ENCODE measurements around the gene U2AF1L4. TPM values are rescaled to one million over a fixed set of nuclear protein-coding genes. Genes with fewer than 3 reads are reported as not detected.

The U2AF1L4 gene
- total RNA-seq, 1 experiment from 2014 or later, result 24.6 TPM

GRCh38 chr19:35789978-35790944 lies 45.0 kb upstream of the U2AF1L4 start:
- no peak for TF ChIP-seq CTCF (IDR thresholded peaks at IDR 0.05; ENCODE audit: insufficient read depth in 1 of 2, low read depth in 1 of 2, low read length in 1 of 2, severe bottlenecking in 1 of 2, unreplicated experiment in 1 of 2)
- ChIA-PET CTCF (interaction anchor here (0.6 kb wide), 1 partner anchor 24 kb away, joined by 5 read pairs; no protein-coding TSS in a partner anchor), POLR2A (no interaction called here)
- Histone ChIP-seq H3K9me3 (no peaks in the 10 kb centered on the region), H3K4me3 (ENCODE audit: low read depth, low read length) (no peak overlapping the region), H3K4me1 (no peaks in the 10 kb centered on the region), H3K27me3 (replicated peaks; ENCODE audit: control insufficient read depth, insufficient read depth, low read length) (no peaks in the 10 kb centered on the region), H3K36me3 (ENCODE audit: control insufficient read depth, insufficient read depth, low read length) (no peaks in the 10 kb centered on the region)
- Mint-ChIP-seq H3K36me3 (ENCODE audit: insufficient read depth, unreplicated experiment) (peaks cover 5% of the 10 kb centered on the region), H3K9me3 (ENCODE audit: unreplicated experiment) (no peaks in the 10 kb centered on the region), H3K27ac (ENCODE audit: unreplicated experiment) (no peak overlapping the region), H3K27me3 (ENCODE audit: insufficient read depth, unreplicated experiment) (peaks cover 5% of the 10 kb centered on the region), H3K4me3 (ENCODE audit: unreplicated experiment) (no peak overlapping the region), H3K4me1 (ENCODE audit: low read depth, unreplicated experiment) (no peaks in the 10 kb centered on the region)
- intact Hi-C loops (cut with micrococcal nuclease; ENCODE audit: unreplicated experiment), result no loop called here
- BruUV-seq (replicated peaks), result no TSS peak
- no peak for DNase-seq

- H3K4me1 ChIP-seq, result no peaks in the 10 kb centered on the region
- TF ChIP-seq CTCF (IDR thresholded peaks at IDR 0.05; ENCODE audit: insufficient read depth in 1 of 2, low read depth in 1 of 2, low read length in 1 of 2, severe bottlenecking in 1 of 2, unreplicated experiment in 1 of 2), result no peak
- H3K4me3 ChIP-seq (ENCODE audit: low read depth, low read length), result no peak overlapping the region
- H3K27me3 ChIP-seq (replicated peaks; ENCODE audit: control insufficient read depth, insufficient read depth, low read length), result no peaks in the 10 kb centered on the region
- no TSS peak for BruUV-seq (replicated peaks)
- Mint-ChIP-seq H3K9me3 (ENCODE audit: unreplicated experiment) (no peaks in the 10 kb centered on the region), H3K4me1 (ENCODE audit: low read depth, unreplicated experiment) (no peaks in the 10 kb centered on the region), H3K4me3 (ENCODE audit: unreplicated experiment) (no peak overlapping the region), H3K36me3 (ENCODE audit: insufficient read depth, unreplicated experiment) (peaks cover 5% of the 10 kb centered on the region), H3K27me3 (ENCODE audit: insufficient read depth, unreplicated experiment) (peaks cover 5% of the 10 kb centered on the region), H3K27ac (ENCODE audit: unreplicated experiment) (no peak overlapping the region)
- no peaks in the 10 kb centered on the region for H3K36me3 ChIP-seq (ENCODE audit: control insufficient read depth, insufficient read depth, low read length)
- intact Hi-C loops (cut with micrococcal nuclease; ENCODE audit: unreplicated experiment), result no loop called here
- ChIA-PET POLR2A (interaction anchor here (0.6 kb wide), 1 partner anchor 1672 kb away, joined by 13 read pairs; no protein-coding TSS in a partner anchor), CTCF (no interaction called here)
- no peak for DNase-seq
- no peaks in the 10 kb centered on the region for H3K9me3 ChIP-seq
Measured at GRCh38 chr19:35789195-35789977, 44.2 kb upstream of the U2AF1L4 start.

GRCh38 chr19:35788205-35788960 lies 43.2 kb upstream of the U2AF1L4 start:
- DNase-seq, result no peak
- Histone ChIP-seq H3K27me3 (replicated peaks; ENCODE audit: control insufficient read depth, insufficient read depth, low read length) (no peaks in the 10 kb centered on the region), H3K4me1 (no peaks in the 10 kb centered on the region), H3K36me3 (ENCODE audit: control insufficient read depth, insufficient read depth, low read length) (no peaks in the 10 kb centered on the region), H3K4me3 (ENCODE audit: low read depth, low read length) (no peak overlapping the region), H3K9me3 (no peaks in the 10 kb centered on the region)
- BruUV-seq (replicated peaks), result no TSS peak
- intact Hi-C loops (cut with micrococcal nuclease; ENCODE audit: unreplicated experiment), result no loop called here
- TF ChIP-seq CTCF (IDR thresholded peaks at IDR 0.05; ENCODE audit: insufficient read depth in 1 of 2, low read depth in 1 of 2, low read length in 1 of 2, severe bottlenecking in 1 of 2, unreplicated experiment in 1 of 2), result no peak
- Mint-ChIP-seq H3K4me3 (ENCODE audit: unreplicated experiment) (no peak overlapping the region), H3K9me3 (ENCODE audit: unreplicated experiment) (no peaks in the 10 kb centered on the region), H3K27me3 (ENCODE audit: insufficient read depth, unreplicated experiment) (peaks cover 3% of the 10 kb centered on the region), H3K4me1 (ENCODE audit: low read depth, unreplicated experiment) (peaks cover 2% of the 10 kb centered on the region), H3K27ac (ENCODE audit: unreplicated experiment) (no peak overlapping the region), H3K36me3 (ENCODE audit: insufficient read depth, unreplicated experiment) (no peaks in the 10 kb centered on the region)
- ChIA-PET CTCF (no interaction called here), POLR2A (no interaction called here)

Data from Caco-2 (cell line).